CMK (cell line): ENCODE data around the gene CUTA.

Experiments used
- DNase-seq: peaks from one replicate; pipeline ENCODE4 v3.0.0-alpha.2; 2010; ENCODE audit warnings: low read depth

CUTA gene

GRCh38 chr6:33417903-33418689 lies at the start of gene CUTA:
TSS of gene CUTA (minus strand) at chr6:33418107. CDS start at chr6:33418000, 107 bp downstream.
- DNase-seq, result peak; percentile 98

DNA sequence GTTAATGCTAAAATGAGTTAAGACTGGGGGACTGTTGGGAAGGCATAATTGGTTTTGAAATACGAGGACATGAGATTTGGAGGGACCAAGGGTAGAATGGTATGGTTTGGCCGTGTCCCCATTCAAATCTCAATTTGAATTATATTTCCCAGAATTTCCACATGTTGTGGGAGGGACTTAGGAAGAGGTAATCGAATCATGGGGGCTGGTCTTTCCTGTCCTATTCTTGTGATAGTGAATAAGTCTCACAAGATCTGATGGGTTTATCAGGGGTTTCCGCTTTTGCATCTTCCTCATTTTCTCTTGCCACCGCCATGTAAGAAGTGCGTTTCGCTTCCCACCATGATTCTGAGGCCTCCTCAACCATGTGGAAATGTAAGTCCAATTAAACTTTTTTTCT lies 49.2 kb upstream of the CUTA start:
- no peak for DNase-seq

- no peak for DNase-seq
Measured at GRCh38 chr6:33466075-33466735, 48.3 kb upstream of the CUTA start.

GRCh38 chr6:33459226-33459625 lies 41.3 kb upstream of the CUTA start:
- DNase-seq, result no peak

GRCh38 chr6:33458676-33459075 lies 40.8 kb upstream of the CUTA start:
- DNase-seq, result no peak

- DNase-seq, result no peak
Measured at GRCh38 chr6:33456156-33456555, 38.2 kb upstream of the CUTA start.

GRCh38 chr6:33455051-33455450 lies 37.1 kb upstream of the CUTA start:
- no peak for DNase-seq

GRCh38 chr6:33454009-33454946 lies 36.4 kb upstream of the CUTA start, which contains the start of gene ZBTB9:
TSS of gene ZBTB9 (plus strand) at chr6:33454576. CDS start at chr6:33455101, 525 bp downstream.
- DNase-seq, result peak; percentile 88

GRCh38 chr6:33453393-33454008 lies 35.6 kb upstream of the CUTA start:
- DNase-seq, result no peak

DNA sequence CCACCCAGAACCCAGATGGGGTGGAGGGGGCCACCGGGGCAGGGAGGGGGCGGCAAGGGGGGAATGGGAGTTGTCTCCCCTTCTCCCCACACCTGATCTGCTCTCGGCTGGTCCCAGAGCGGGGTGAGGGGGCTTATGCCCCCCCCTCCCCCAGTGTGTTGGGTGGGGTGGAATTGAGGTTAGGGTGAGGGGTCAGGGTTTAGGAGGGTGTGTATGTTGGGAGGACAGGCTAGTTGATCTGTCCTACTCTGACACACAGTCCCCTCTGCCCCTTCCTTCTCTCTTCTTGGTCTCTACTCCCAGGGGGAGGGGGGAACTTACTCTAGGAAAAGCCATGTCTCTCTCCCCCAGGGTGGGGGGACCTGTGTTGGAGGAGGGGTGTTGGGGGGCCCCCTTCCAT lies 34.6 kb upstream of the CUTA start:
- no peak for DNase-seq

DNA sequence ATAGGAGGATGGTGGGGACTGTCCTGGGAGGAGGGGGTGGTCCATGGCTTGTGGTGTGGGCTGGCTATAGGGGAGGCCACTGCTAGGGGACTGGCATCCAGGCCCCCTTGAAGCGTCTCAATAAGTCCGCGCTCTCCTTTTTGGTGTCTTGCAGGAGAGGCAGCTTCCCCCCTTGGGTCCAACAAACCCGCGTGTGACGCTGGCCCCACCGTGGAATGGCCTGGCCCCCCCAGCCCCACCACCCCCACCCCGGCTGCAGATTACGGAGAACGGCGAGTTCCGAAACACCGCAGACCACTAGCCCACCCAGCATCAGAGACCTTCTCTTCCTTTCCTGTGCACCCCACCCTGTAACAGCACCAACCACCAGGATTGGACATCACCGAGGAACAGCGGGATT lies 33.7 kb upstream of the CUTA start:
- no peak for DNase-seq

DNA sequence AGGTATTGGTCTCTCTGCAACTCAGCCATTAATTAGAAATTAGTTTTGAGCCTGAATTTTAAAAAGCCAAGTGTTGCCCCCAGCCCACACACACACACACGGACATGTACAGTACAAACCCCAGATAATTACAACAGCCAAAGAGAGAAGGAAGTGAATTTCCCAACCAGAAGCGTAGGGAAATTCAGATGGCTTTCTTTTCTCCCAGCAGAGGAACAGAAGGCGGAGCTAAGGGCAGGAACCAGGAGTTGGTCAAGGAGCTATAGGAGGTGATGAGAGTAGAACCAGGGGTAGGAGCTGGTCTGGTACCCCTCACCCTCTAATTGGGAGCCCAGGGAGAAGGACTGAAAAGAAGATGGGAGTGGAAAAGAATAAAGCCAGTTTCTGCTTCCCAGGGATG lies 32.5 kb upstream of the CUTA start:
- DNase-seq, result no peak

DNA sequence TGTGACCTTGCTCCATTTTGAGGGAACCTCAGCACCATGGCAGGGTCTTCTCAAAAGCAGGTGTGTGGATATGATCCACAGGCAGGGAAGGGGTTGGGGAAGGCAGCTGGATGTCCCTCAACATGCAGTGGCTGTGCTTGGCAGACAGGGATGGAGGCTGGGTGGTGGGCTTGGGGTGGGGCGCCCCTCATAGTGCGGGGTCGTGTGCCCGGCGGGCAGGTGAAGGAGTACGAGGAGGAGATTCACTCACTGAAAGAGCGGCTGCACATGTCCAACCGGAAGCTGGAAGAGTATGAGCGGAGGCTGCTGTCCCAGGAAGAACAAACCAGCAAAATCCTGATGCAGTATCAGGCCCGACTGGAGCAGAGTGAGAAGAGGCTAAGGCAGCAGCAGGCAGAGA lies 28.4 kb upstream of the CUTA start:
- DNase-seq, result no peak

DNA sequence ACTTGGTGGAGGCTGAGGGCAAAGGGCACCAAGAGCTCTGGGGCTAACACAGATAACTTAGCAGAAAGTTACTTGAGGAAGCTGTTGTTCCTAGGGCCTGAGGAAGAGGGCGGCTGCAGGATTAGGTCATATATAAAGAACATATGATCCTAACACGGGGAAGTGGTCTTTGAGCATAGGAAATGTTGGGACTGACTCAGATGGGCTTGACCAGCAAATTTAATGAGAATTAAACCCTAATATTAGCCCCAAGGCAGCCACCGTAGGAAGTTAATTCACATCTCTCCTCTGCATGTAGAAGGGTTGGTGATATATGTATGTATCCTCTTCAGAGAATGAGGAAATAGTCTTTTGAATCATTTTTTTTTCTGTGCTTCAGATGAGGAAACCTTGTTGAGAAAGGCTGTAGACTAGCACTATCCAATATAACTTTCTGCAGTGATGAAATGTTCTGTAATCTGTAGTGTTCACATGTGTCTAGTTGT lies 27.3 kb upstream of the CUTA start:
- no peak for DNase-seq

GRCh38 chr6:33443619-33444504 lies 26.0 kb upstream of the CUTA start:
- no peak for DNase-seq

- no peak for DNase-seq
Measured at GRCh38 chr6:33443025-33443424, 25.1 kb upstream of the CUTA start.

- no peak for DNase-seq
Measured at GRCh38 chr6:33442283-33442682, 24.4 kb upstream of the CUTA start.

DNA sequence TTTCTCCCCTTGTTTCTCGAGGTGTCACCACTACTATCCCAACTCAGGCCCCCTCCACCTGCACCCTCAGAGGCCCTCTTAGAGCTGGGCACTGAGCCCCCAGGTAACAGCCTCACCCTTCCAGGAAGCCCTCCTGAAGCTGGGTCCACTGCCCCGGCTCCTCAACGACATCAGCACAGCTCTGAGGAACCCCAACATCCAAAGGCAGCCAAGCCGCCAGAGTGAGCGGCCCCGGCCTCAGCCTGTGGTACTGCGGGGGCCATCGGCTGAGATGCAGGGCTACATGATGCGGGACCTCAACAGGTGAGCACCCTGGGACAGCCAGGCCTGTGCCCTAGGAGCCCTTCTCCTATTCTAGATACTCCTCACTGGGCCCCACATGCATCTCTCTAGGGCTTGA lies 23.6 kb upstream of the CUTA start:
- DNase-seq, result no peak

DNA sequence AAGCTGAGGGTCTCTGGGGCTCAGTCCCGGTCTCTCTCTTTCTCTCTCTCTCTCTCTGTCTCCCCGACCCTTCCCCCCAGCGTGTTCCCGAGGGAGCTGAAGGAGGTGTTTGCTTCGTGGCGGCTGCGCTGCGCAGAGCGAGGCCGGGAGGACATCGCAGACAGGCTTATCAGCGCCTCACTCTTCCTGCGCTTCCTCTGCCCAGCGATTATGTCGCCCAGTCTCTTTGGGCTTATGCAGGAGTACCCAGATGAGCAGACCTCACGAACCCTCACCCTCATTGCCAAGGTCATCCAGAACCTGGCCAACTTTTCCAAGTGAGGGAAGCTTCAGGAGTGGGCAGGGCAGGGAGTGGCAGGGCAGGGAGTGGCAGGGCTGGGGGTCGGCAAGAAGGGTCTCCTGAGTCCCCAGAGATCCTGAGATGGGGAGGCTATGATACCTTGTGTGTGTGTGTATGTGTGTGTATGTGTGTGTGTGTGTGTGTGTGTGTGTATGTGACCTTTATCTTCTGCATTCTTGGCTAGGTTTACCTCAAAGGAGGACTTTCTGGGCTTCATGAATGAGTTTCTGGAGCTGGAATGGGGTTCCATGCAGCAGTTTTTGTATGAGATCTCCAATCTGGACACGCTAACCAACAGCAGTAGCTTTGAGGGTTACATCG lies 22.9 kb upstream of the CUTA start:
- peak; percentile 62 for DNase-seq

- DNase-seq, result no peak
Measured at GRCh38 chr6:33439956-33440648, 22.2 kb upstream of the CUTA start.
